ENCODE measurements around the gene AMPH. TPM values are rescaled to one million over a fixed set of nuclear protein-coding genes. Genes with fewer than 3 reads are reported as not detected.

AMPH gene
- total RNA-seq, 4 donors from 2014 or later, result 5.0 to 11.8 (median 7.8) TPM

GRCh38 chr7:38477333-38477732 lies 153.8 kb downstream of the AMPH start:
- Histone ChIP-seq H3K9me3 (no peaks in the 10 kb centered on the region), H3K36me3 (peaks cover 0 to 5% (median 0%) of the 10 kb centered on the region in 4 donors), H3K4me1 (no peaks in the 10 kb centered on the region), H3K27me3 (no peaks in the 10 kb centered on the region), H3K27ac (replicated peaks in 1 of 4) (no peak overlapping the region), H3K4me3 (no peak overlapping the region)
- DNase-seq (ENCODE audit: extremely low spot score), result no peak
- WGBS, result 91% methylated on average over 1 of the region's 1 CpG
- no peak for TF ChIP-seq POLR2A (IDR thresholded peaks at IDR 0.05; ENCODE audit: low read depth)
- TF ChIP-seq CTCF (IDR thresholded peaks at IDR 0.05), result no peak
- TF ChIP-seq EP300 (IDR thresholded peaks at IDR 0.05), result no peak
- no peak for TF ChIP-seq POLR2AphosphoS5 (IDR thresholded peaks at IDR 0.05)
- intact Hi-C loops (cut with DNase I), result no loop called here

DNA sequence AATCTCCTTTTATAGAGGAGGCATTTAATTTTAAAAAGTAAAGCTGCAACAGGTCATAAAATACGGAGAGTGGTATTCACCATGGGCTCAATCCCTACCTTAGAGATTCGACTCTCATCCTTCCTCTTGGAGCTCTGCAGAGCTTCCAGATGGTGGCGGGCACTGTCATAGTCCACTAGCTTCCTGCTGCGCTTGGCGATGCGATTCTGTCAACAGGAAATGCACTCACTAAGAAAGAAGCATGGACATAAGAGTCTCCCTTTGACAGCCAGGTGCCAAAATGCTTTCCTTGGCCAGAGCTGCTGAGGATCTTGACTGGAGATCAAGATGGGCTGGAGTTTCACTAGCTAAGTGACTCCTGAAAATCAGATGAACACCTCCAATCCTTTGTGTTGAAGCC lies 154.4 kb downstream of the AMPH start:
- Histone ChIP-seq H3K4me1 (no peaks in the 10 kb centered on the region), H3K36me3 (peaks cover 0 to 5% (median 0%) of the 10 kb centered on the region in 4 donors), H3K27me3 (no peaks in the 10 kb centered on the region), H3K4me3 (no peak overlapping the region), H3K27ac (replicated peaks in 1 of 4) (no peak overlapping the region), H3K9me3 (no peaks in the 10 kb centered on the region)
- no peak for TF ChIP-seq EP300 (IDR thresholded peaks at IDR 0.05)
- TF ChIP-seq CTCF (IDR thresholded peaks at IDR 0.05), result no peak
- TF ChIP-seq POLR2A (IDR thresholded peaks at IDR 0.05; ENCODE audit: low read depth), result no peak
- no peak for DNase-seq (ENCODE audit: extremely low spot score)
- intact Hi-C loops (cut with DNase I), result no loop called here
- WGBS, result 81% methylated on average over 6 of the region's 6 CpGs

GRCh38 chr7:38465956-38466355 lies 165.2 kb downstream of the AMPH start:
- H3K4me1 ChIP-seq, result peaks cover 0 to 7% (median 0%) of the 10 kb centered on the region in 4 donors
- DNase-seq (ENCODE audit: extremely low spot score), result no peak
- no peaks in the 10 kb centered on the region for H3K36me3 ChIP-seq
- no peaks in the 10 kb centered on the region for H3K9me3 ChIP-seq
- 86% methylated on average over 6 of the region's 6 CpGs for WGBS
- no peaks in the 10 kb centered on the region for H3K27me3 ChIP-seq
- intact Hi-C loops (cut with DNase I), result no loop called here
- TF ChIP-seq EP300 (IDR thresholded peaks at IDR 0.05) (no peak), POLR2A (IDR thresholded peaks at IDR 0.05; ENCODE audit: low read depth) (no peak), POLR2AphosphoS5 (IDR thresholded peaks at IDR 0.05) (no peak), CTCF (IDR thresholded peaks at IDR 0.05) (no peak)
- H3K4me3 ChIP-seq, result no peak overlapping the region
- H3K27ac ChIP-seq (replicated peaks in 1 of 4), result no peak overlapping the region

DNA sequence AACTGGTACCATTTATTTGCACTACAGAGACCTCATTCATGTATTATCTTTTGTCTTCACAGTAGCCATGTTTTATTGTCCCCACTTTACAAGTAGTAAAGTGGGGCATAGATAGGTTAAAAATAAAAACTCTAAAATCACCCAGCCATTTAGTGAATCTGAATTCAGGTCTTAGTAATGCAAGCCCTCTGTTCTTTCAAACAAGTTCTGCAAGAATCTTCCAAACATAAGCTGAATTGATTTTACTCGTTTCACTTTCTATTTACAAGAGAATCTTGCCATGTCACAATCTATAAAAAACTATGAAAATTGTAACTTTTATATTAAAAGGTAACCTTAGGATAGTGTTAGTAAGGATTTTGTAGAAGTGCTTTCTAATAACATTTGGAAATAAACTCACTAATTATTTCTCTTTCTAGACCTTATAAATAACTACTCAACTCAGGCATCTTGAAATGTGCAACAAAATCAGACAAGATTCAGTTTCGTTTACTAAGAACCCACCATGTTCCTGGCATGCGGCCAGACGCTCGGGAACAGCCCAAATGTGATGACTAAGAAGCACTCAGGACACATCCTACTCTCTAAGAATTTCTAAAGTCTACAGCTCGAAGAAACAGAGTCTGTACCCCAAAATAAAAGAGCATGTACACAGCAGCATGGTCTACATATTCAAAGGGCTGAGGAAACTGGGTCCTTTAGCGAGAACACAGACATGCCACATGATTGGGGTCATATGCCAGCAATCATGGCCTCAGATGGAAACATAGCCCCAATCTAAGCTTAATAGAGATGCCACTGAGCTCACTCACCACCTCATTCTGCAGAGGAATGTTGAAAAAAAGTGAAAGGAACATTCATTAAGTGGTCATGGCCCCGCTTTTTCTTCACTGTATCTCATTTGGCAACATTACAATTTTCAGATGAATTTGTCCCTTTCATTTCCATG lies 167.6 kb downstream of the AMPH start:
- Histone ChIP-seq H3K27ac (replicated peaks in 1 of 4) (no peak overlapping the region), H3K27me3 (no peaks in the 10 kb centered on the region), H3K4me3 (no peak overlapping the region), H3K9me3 (peaks cover 0 to 5% (median 2%) of the 10 kb centered on the region in 4 donors), H3K4me1 (peaks cover 0 to 7% (median 0%) of the 10 kb centered on the region in 4 donors), H3K36me3 (no peaks in the 10 kb centered on the region)
- 82% methylated on average over 8 of the region's 8 CpGs for WGBS
- no peak for TF ChIP-seq POLR2AphosphoS5 (IDR thresholded peaks at IDR 0.05)
- no peak for TF ChIP-seq POLR2A (IDR thresholded peaks at IDR 0.05; ENCODE audit: low read depth)
- no peak for TF ChIP-seq EP300 (IDR thresholded peaks at IDR 0.05)
- TF ChIP-seq CTCF (IDR thresholded peaks at IDR 0.05), result no peak
- intact Hi-C loops (cut with DNase I), result no loop called here
- DNase-seq (ENCODE audit: extremely low spot score), result no peak

Data from esophagus muscularis mucosa (tissue), 4 donors.